ENCODE results near the gene HUWE1.

The HUWE1 gene

DNA sequence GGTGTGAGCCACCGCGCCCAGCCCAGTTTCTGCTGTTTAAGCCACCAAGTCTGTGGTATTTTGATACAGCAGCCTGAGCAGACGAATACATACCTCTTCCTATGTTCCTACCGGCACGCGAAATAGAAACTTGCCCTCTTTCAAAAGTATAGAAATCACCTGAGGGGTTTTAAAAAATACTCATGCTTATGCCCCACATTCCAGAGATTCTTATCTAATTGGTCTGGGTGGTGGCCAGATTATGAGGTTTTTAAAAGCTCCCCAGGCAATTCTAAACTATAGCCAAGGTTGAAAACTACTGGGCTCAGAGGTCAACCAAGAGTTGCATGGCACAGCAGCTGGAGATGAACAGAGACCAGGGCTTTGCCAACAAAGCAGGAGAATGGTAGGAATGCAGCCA lies 24.9 kb upstream of the HUWE1 start:
- DNase-seq (ENCODE audit: extremely low read depth, low read depth): no peak
- TF ChIP-seq, protein P1, sequence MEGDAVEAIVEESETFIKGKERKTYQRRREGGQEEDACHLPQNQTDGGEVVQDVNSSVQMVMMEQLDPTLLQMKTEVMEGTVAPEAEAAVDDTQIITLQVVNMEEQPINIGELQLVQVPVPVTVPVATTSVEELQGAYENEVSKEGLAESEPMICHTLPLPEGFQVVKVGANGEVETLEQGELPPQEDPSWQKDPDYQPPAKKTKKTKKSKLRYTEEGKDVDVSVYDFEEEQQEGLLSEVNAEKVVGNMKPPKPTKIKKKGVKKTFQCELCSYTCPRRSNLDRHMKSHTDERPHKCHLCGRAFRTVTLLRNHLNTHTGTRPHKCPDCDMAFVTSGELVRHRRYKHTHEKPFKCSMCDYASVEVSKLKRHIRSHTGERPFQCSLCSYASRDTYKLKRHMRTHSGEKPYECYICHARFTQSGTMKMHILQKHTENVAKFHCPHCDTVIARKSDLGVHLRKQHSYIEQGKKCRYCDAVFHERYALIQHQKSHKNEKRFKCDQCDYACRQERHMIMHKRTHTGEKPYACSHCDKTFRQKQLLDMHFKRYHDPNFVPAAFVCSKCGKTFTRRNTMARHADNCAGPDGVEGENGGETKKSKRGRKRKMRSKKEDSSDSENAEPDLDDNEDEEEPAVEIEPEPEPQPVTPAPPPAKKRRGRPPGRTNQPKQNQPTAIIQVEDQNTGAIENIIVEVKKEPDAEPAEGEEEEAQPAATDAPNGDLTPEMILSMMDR (IDR thresholded peaks at IDR 0.05; ENCODE audit: low read depth, low read length): no peak

GRCh38 chrX:53704854-53705253 lies 18.3 kb upstream of the HUWE1 start:
- TF ChIP-seq, protein P1 (IDR thresholded peaks at IDR 0.05; ENCODE audit: low read depth, low read length): no peak
- DNase-seq (ENCODE audit: extremely low read depth, low read depth): no peak

DNA sequence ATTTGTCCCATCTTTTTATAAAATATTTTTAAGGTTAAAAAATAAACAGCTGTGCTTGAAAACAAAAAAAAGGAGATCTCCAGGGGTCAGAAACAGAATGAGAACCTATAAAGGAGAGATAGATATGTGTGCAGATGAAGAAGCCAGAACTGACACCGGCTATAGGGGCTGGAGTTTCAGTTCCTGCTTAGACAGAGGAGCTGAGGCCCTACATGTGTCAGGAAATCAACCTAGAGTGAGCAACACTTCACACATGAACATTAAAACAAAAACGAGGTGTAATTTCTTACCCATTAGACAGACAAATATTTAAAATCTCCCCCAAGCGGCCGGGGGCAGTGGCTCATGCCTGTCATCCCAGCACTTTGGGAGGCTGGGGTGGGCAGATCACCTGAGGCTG lies 17.8 kb upstream of the HUWE1 start:
- no peak for DNase-seq (ENCODE audit: extremely low read depth, low read depth)
- TF ChIP-seq, protein P1 (IDR thresholded peaks at IDR 0.05; ENCODE audit: low read depth, low read length): no peak

DNA sequence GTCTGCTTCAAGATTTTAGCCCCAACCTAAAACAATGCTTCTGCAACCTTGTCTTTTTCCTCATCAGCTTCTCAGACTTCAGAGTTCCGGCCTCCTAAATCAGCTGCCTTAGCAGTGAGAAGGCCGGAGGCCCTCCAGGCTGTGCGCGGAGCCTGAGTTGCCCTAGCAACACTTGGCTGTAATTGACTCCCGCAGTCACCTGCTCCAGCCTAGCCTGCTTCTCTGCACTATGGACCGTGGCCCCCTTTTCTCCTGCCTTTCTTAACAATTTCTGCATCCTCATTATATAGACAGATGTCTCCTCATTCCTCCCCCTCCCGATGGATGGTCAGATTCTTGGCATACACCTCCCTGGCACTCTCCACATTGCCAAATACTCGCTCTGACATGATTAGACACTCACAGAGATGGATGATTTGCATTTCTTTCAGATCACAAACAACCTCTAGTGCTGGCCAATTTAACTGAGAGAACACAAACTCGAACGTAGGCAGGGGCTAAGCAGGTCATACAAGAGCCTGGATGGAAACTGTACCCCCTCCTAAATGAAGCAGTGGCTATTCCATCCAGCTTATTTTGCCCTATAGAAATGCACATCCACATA lies 9.5 kb upstream of the HUWE1 start:
- no peak for DNase-seq (ENCODE audit: extremely low read depth, low read depth)

DNA sequence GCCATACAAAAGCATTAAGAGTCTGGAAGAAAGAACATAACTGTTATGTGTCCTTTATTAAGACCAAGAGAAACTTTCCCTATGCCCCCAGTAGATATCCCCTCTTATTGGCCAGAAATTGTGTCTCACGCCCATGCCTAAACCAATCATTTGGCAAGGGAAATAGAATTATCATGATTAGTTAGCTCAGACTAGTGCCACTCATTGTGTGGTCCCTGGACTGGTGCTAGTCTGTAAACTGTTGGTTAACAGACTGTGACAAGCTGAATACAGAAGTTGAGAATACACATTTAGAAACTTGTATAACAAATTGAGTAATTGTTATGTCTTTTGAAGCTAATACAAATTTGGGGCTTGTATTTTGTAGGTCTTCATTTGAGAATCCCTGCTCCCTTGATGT lies 8.1 kb upstream of the HUWE1 start:
- TF ChIP-seq, protein P1 (IDR thresholded peaks at IDR 0.05; ENCODE audit: low read depth, low read length): no peak
- no peak for DNase-seq (ENCODE audit: extremely low read depth, low read depth)

More for the DNA sequence above, 9.5 kb upstream of the HUWE1 start:
- TF ChIP-seq, protein P1 (IDR thresholded peaks at IDR 0.05; ENCODE audit: low read depth, low read length): no peak

- TF ChIP-seq, protein P1 (IDR thresholded peaks at IDR 0.05; ENCODE audit: low read depth, low read length): no peak
- DNase-seq (ENCODE audit: extremely low read depth, low read depth): no peak
Measured at GRCh38 chrX:53688300-53688699, 1.8 kb upstream of the HUWE1 start.

- TF ChIP-seq, protein P1 (IDR thresholded peaks at IDR 0.05; ENCODE audit: low read depth, low read length): no peak
Measured at GRCh38 chrX:53685711-53686110, 808 bp downstream of the HUWE1 start.

More at GRCh38 chrX:53685711-53686110, 808 bp downstream of the HUWE1 start:
- no peak for DNase-seq (ENCODE audit: extremely low read depth, low read depth)
